GM18907 (cell line): ENCODE results near the gene SPIN2A.
"Not testable (repeated sequence)": the region's sequence is repeated elsewhere in the genome, so short reads cannot be mapped to it uniquely, and the experiment has no call there.

Experiments used
- ATAC-seq: cut with Tn5 transposase; IDR thresholded peaks from one replicate; pipeline ENCODE4 v1.9.1; 2021; ENCODE audit warnings: mild to moderate bottlenecking, moderate library complexity; ENCODE audit not compliant: unreplicated experiment

SPIN2A gene

DNA sequence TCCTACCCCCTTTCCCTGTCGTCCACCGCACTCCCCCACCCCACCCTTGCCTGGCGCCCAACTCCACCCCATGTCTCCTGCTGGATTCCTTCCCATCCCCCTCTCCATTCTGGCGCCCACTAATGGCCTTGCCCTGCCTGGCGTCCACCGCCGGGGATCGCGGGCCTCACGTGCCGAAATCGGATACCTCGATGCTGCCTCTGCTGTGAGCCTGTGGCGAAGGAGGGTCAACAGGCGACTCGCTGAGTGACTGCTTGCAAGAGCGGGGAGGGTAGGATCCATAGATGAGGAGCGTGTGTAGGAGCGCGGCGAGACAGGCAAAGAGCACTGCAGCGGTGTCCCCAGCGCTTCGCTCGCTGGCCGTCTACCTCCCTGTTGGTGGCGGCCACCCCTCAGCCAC is at the start of gene SPIN2A:
Gene SPIN2A (minus strand): TSS at position 325 of the 400 bp plus-strand sequence. CDS start 800 bp downstream, outside the sequence.
- ATAC-seq: not testable (repeated sequence)

- no peak for ATAC-seq
These were observed 41.4 kb upstream of the SPIN2A start for GRCh38 chrX:57178605-57179004.

DNA sequence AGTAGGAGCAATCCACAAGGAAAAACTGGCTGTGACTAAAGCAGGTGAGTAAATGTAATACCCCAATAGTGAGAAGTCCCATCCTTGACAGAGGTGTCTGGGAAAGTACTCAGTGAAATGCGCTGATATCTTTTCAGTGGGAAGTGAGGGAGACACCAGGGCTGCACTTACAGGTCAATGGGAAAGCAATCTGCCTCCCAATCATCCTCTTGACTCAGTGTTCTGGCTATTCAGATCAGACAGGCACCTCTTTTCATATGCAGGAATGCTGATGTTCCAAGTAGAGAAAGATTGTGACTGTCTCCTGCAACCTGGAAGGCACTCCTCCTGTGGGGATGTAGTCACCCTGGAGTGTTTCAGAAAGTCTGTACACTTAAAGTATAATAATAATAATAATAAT is 39.9 kb upstream of the SPIN2A start:
- no peak for ATAC-seq

DNA sequence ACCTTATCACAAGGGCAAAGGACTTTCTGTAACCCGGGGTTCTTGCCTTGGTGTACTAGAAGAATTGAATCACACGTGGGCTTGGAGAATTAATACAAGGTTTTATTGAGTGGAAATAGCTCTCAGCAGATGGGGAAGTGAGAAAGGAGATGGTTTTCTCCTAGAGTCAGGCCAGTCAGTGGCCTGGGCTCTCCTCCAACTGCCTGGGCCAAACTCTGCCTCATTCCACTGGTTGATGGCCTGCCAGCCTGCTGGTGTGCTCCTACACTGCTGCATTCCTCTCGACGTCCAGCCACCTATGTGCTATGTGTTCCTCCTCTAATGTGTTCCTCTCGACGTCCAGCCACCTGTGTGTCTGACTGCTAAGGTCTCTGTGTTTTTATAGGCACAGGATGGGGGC is 35.3 kb upstream of the SPIN2A start:
- no peak for ATAC-seq

- ATAC-seq: no peak
These were observed 19.3 kb upstream of the SPIN2A start for GRCh38 chrX:57156397-57157049.

GRCh38 chrX:57155171-57155570 is 18.0 kb upstream of the SPIN2A start:
- ATAC-seq: no peak

GRCh38 chrX:57152222-57152621 is 15.0 kb upstream of the SPIN2A start:
- not testable (repeated sequence) for ATAC-seq

GRCh38 chrX:57138674-57139073 is 1.5 kb upstream of the SPIN2A start:
- ATAC-seq: no peak

DNA sequence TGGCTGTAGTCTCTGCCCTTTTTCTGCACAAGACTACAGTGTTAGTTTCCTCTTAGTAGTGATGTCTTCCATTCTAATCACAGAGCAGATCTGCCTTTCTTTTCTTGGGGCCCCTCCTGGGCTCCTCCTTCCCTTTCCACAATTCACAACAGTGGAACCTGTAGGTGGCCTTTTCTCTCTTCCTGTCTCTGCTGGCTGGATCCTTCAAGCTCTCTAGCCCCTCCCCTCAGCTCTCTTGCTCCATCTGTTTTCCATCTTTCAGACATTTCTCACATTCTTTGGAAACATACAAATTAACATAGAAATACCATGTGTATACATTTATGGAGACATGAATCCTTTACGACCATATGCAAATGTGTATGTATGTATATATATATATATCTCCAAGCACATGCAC is 304 bp upstream of the SPIN2A start:
- ATAC-seq: no peak

- ATAC-seq: not testable (repeated sequence)
These were observed 608 bp downstream of the SPIN2A start for GRCh38 chrX:57136589-57136988.

GRCh38 chrX:57135287-57135686 is 1.9 kb downstream of the SPIN2A start:
- no peak for ATAC-seq

DNA sequence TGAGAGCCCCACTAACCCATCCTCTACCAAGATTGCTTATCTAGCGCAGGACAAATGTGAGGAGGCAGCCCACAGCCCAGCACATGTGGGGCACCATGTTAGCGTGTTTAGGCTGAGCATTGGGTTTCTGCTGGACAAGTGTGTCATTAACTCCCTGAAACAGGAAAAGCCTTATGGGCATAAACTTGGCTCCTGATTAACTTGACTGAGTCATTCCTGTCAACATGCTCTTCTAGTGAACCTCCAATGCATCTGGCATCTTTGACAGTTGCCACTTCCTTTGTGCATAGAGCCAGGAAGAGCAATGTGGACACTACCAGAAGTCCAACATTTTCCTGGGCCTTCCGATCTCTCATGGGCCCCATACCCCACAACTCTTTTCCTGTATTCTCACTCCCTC is 2.5 kb downstream of the SPIN2A start:
- no peak for ATAC-seq

DNA sequence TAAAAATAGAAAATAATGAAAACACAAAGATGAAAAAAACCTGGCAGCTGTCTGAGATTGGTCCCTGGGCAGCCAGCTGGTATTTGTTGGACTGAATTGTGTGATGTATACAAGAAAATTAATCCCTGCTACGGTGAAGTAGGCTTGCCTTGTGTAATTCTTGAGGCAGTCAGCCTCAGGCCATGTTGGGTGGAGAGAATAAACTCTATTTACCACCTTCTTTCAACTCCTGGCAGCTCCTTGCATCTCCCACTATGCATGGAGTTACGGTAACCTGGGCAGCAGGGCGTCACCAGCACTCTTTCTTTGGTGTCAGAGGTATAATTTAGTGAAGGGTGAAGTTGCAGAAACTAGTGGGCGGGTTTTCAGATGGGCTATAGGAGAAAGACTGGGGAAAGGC is 3.5 kb downstream of the SPIN2A start:
- no peak for ATAC-seq

DNA sequence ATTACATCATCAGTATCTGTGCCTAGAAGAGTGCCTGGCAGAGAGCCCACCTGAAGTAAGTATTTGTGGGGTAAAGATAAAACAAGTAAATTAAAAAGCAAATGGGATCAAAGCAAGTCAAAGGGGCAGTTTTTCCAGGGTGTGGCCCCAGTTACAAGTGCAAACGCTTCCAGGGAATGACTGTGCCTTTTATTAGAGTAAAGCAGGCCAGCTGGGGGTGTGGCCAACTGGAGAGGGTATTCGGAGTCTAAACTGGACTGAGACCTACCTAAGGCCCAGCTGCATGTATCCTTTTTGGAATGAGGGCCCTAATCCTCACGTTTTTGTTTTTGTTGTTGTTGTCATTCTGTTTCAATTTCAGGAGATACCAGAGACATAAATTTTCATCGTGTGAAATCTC is 3.9 kb downstream of the SPIN2A start:
- ATAC-seq: not testable (repeated sequence)

DNA sequence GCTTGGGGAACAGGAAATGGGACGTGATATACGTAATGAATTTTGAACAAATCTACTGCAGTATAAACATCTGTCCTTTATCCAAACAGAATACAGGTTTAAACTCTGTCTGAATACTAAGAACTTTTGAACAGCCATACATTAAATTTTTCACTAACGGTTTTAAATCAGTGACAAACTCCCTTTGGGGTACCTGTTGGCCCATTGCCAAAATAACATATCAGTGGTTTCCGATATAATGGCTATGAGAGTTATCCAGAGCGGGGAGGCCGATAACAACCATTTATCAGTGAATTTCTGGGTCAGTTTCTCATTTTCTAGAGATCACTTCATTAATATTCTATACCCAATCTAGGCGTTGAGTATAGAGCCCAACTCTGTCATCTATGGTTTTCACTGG is 5.2 kb downstream of the SPIN2A start:
- no peak for ATAC-seq

DNA sequence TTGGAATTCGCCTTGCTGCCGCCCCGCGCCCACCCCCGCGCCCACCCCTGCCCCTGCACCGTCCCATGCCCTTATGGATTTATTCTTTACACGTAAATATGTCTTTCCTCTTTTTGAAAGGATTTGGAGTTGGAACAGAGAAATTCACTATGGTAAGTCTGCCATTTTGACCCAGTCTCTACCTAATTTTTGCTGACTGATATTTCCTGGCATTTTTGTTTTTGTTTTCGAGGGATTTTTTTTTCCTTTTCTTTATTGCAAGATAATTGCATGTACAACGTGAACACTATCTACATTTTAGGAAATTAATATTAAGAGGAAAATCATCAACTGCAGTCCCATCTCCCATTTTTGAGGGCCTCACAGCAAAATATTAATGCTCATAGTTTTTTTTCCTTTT is 15.4 kb downstream of the SPIN2A start:
- ATAC-seq: no peak

DNA sequence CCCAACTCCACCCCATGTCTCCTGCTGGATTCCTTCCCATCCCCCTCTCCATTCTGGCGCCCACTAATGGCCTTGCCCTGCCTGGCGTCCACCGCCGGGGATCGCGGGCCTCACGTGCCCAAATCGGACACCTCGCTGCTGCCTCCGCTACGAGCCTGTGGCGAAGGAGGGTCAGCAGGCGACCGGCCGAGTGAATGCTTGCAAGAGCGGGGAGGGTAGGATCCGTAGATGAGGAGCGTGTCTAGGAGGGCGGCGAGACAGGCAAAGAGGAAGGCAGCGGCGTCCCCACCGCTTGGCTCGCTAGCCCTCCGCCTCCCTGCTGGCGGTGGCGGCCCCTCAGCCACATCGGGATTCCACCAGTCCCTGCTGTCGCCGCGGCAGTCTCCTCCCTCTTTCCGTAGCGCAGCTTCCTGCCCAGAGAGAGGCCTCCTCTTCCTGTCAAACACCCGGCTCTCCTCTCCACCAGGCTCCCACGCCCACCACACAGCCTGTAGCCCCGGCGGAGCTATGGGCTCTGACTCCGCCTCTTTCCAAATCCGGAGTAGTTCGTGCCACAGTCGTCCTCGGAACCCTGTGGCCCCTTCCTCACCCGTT is 15.9 kb downstream of the SPIN2A start, which contains the start of gene SPIN2B:
Gene SPIN2B (minus strand): TSS at position 387 of the 594 bp plus-strand sequence.
- peak; percentile 100 for ATAC-seq

GRCh38 chrX:57120619-57121161 is 16.5 kb downstream of the SPIN2A start:
- not testable (repeated sequence) for ATAC-seq

DNA sequence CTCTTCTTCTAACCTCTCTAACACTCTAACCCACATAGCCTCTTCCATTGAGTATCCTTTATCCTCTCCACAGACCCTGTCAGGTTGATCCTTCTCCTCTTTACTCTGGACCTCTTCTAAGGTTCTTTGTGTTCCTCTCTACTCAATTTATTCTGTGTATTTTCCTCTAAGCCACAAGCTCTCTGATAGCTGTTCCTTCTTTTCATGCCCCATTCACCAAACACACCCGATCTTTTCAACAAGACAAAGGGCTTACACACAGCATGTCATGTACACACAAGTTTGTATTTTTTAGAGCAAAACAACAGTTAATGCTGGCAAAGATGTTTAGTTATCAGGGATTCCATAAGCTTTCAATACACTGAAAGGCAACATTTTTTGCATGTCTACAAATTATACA is 17.8 kb downstream of the SPIN2A start:
- ATAC-seq: no peak

- not testable (repeated sequence) for ATAC-seq
These were observed 19.6 kb downstream of the SPIN2A start for GRCh38 chrX:57117566-57117965.

- ATAC-seq: no peak
These were observed 32.2 kb downstream of the SPIN2A start for GRCh38 chrX:57104921-57105398.

DNA sequence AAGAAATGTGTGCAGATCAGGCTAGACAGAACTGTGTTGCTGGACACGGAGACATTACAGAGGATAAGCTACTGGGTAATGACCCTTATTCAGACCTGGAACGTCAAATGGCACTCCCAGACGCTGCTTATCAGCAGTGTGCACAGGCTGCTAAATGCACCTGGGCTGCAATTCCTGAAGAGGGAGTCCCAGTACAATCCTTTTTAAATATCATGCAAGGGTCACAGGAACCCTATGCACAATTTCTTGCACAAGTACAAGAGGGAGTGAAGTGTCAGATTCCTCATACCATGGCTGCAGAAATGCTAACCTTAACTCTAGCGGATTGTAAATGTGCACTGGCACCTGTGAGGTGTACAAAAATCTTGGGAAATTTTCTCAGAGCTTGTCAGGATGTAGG is 32.8 kb downstream of the SPIN2A start:
- no peak for ATAC-seq
